BE2C (cell line): ENCODE results near the gene THSD7A. TPM values are rescaled to one million over a fixed set of nuclear protein-coding genes. Genes with fewer than 3 reads are reported as not detected.
A peak's percentile ranks its signal among the peaks of the same experiment; 100 is the strongest.

ENCODE experiments used
- DNase-seq: peaks from one replicate; pipeline ENCODE4 v3.0.0-alpha.2; 2020
- H3K27me3 ChIP-seq: fragments of 250-450 bp; sonication (Bioruptor Pico); 2 replicates; pipeline ENCODE4 v1.5.1; 2020; ENCODE audit warnings: mild to moderate bottlenecking
- H3K36me3 ChIP-seq: fragments of 250-450 bp; sonication (Bioruptor Pico); 2 replicates; pipeline ENCODE4 v1.5.1; 2020; ENCODE audit warnings: mild to moderate bottlenecking
- H3K4me1 ChIP-seq: fragments of 250-450 bp; sonication (Bioruptor Pico); 2 replicates; pipeline ENCODE4 v1.5.1; 2020
- H3K4me3 ChIP-seq: 2 replicates; pipeline ENCODE4 v1.5.1; 2011; ENCODE audit warnings: low read depth, low read length
- H3K9me3 ChIP-seq: fragments of 250-450 bp; sonication (Bioruptor Pico); 2 replicates; pipeline ENCODE4 v1.5.1; 2020
- polyA plus RNA-seq: library from polyadenylated mRNA; unstranded; fragments of >200 nt; gene quantifications from one replicate; pipeline ENCODE4 v1.2.1, GENCODE V29; 2012; ENCODE audit warnings: low read depth, missing spikeins; ENCODE audit not compliant: insufficient read length, insufficient read depth
- TF ChIP-seq, protein P1 (sequence below): IDR thresholded peaks from 2 replicates; pipeline ENCODE4 v1.5.1; 2012; ENCODE audit warnings: mild to moderate bottlenecking, low read depth, low read length

Gene THSD7A, protein sequence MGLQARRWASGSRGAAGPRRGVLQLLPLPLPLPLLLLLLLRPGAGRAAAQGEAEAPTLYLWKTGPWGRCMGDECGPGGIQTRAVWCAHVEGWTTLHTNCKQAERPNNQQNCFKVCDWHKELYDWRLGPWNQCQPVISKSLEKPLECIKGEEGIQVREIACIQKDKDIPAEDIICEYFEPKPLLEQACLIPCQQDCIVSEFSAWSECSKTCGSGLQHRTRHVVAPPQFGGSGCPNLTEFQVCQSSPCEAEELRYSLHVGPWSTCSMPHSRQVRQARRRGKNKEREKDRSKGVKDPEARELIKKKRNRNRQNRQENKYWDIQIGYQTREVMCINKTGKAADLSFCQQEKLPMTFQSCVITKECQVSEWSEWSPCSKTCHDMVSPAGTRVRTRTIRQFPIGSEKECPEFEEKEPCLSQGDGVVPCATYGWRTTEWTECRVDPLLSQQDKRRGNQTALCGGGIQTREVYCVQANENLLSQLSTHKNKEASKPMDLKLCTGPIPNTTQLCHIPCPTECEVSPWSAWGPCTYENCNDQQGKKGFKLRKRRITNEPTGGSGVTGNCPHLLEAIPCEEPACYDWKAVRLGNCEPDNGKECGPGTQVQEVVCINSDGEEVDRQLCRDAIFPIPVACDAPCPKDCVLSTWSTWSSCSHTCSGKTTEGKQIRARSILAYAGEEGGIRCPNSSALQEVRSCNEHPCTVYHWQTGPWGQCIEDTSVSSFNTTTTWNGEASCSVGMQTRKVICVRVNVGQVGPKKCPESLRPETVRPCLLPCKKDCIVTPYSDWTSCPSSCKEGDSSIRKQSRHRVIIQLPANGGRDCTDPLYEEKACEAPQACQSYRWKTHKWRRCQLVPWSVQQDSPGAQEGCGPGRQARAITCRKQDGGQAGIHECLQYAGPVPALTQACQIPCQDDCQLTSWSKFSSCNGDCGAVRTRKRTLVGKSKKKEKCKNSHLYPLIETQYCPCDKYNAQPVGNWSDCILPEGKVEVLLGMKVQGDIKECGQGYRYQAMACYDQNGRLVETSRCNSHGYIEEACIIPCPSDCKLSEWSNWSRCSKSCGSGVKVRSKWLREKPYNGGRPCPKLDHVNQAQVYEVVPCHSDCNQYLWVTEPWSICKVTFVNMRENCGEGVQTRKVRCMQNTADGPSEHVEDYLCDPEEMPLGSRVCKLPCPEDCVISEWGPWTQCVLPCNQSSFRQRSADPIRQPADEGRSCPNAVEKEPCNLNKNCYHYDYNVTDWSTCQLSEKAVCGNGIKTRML (N-terminal part only)
- 18.2 TPM for polyA plus RNA-seq

DNA sequence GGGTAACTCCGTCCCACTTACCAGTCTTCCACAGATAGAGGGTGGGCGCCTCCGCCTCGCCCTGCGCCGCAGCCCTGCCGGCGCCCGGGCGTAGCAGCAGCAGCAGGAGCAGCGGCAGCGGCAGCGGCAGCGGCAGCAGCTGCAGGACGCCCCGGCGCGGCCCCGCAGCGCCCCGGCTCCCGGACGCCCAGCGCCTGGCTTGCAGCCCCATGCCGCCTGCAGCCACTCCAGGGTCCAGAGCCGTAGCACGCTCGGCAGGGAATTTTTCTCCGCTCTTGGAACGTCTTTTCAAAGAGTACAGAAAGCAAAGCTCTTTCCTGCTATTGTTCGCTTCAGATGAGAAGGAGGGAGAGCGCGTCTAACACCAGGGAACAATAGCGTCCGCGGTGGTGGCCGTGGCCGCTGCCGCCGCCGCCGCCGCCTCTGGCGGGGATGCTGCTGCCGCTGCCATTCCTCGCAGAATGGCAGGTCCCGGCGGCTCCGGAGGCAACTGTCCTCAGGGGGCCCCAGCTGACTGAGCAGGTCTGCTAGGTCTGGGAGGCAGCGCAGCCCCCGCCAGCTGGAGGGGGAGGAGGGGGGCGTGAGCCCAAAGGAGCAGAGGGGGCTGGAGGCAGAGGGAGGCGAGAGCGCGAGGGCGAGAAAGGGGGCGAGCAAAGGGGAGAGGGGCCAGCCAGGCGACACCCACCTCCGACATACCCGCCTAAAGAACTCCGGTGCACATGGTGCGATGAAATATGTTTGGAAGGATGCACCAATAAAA is at the start of gene THSD7A:
THSD7A (minus strand) TSS at position 463 of the 760 bp plus-strand sequence; CDS start at position 211, 252 bp downstream.
- H3K36me3 ChIP-seq = no peaks in the 10 kb centered on the region; the same call in 1 of the 2 replicates
- peak within 1 kb of the TSS; percentile 88 for H3K4me3 ChIP-seq
- TF ChIP-seq, protein P1, sequence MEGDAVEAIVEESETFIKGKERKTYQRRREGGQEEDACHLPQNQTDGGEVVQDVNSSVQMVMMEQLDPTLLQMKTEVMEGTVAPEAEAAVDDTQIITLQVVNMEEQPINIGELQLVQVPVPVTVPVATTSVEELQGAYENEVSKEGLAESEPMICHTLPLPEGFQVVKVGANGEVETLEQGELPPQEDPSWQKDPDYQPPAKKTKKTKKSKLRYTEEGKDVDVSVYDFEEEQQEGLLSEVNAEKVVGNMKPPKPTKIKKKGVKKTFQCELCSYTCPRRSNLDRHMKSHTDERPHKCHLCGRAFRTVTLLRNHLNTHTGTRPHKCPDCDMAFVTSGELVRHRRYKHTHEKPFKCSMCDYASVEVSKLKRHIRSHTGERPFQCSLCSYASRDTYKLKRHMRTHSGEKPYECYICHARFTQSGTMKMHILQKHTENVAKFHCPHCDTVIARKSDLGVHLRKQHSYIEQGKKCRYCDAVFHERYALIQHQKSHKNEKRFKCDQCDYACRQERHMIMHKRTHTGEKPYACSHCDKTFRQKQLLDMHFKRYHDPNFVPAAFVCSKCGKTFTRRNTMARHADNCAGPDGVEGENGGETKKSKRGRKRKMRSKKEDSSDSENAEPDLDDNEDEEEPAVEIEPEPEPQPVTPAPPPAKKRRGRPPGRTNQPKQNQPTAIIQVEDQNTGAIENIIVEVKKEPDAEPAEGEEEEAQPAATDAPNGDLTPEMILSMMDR = no peak
- H3K9me3 ChIP-seq = no peaks in the 10 kb centered on the region
- DNase-seq = peak; percentile 90
- H3K4me1 ChIP-seq = peaks cover 14% of the 10 kb centered on the region
- H3K27me3 ChIP-seq = no peaks in the 10 kb centered on the region

DNA sequence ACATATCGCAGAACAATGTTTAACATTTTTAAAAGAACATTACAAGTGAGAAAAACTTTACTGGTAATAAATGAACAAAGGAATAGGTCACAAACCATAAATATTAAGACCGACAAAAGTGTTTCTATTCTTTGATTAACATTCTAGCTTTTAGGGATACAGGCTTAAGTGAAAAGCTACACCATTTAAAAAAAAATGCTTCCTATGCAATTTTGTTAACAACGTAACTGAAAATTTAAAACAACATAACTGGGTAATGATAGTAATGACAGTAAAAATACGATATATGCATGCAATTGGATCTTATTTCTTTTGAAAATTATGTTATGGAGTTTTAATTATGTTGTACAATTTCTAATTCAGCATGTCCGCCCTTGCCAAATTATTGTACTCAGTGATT is 49.7 kb upstream of the THSD7A start:
- TF ChIP-seq, protein P1 = no peak
- Histone ChIP-seq H3K27me3 (no peaks in the 10 kb centered on the region), H3K4me1 (no peaks in the 10 kb centered on the region), H3K9me3 (no peaks in the 10 kb centered on the region), H3K4me3 (no peak overlapping the region), H3K36me3 (no peaks in the 10 kb centered on the region)
- DNase-seq = no peak

DNA sequence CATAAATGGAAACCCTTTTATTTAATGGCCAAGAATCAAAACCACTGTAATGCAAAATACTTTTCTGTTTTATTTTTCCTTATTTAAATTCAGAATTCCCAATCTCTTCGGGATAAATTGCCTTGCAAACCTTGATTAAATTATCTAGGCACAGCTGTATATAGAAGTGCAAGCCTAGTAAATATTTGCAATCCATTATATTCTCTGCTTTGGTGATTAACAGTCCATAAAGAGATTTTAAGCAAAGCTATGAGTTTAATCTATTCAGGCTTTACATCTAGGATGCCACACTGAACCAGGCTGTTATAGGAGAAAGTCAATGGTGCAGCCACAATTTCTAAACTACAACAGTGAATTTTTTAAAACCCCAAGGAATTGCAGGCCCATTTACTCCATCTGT is 43.6 kb upstream of the THSD7A start:
- Histone ChIP-seq H3K27me3 (no peaks in the 10 kb centered on the region), H3K36me3 (no peaks in the 10 kb centered on the region), H3K9me3 (no peaks in the 10 kb centered on the region), H3K4me1 (peaks cover 3% of the 10 kb centered on the region; the same call in 1 of the 2 replicates), H3K4me3 (no peak overlapping the region)
- DNase-seq = no peak
- TF ChIP-seq, protein P1 = no peak

DNA sequence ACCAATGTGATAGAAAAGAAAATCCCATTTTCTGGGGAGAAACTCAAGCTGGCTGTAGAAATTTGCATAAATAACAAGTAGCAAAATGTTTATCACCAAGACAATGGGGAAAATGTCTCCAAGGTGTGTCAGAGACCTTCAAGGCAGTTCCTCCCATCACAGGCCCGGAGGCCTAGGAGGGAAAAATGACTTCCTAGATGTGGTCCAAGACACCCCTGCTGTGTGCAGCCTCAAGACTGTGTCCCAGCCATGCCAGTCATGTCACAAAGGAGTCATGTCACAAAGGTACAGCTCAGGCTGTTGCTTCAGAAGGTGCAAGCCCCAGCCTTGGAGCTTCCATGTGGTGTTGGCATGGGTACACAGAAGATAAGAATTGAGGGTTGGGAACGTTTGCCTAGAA is 33.7 kb upstream of the THSD7A start:
- TF ChIP-seq, protein P1 = no peak
- no peak for DNase-seq
- no peaks in the 10 kb centered on the region for H3K4me1 ChIP-seq
- peaks cover 4% of the 10 kb centered on the region; the same call in 1 of the 2 replicates for H3K9me3 ChIP-seq
- H3K36me3 ChIP-seq = no peaks in the 10 kb centered on the region
- no peak overlapping the region for H3K4me3 ChIP-seq
- no peaks in the 10 kb centered on the region for H3K27me3 ChIP-seq

DNA sequence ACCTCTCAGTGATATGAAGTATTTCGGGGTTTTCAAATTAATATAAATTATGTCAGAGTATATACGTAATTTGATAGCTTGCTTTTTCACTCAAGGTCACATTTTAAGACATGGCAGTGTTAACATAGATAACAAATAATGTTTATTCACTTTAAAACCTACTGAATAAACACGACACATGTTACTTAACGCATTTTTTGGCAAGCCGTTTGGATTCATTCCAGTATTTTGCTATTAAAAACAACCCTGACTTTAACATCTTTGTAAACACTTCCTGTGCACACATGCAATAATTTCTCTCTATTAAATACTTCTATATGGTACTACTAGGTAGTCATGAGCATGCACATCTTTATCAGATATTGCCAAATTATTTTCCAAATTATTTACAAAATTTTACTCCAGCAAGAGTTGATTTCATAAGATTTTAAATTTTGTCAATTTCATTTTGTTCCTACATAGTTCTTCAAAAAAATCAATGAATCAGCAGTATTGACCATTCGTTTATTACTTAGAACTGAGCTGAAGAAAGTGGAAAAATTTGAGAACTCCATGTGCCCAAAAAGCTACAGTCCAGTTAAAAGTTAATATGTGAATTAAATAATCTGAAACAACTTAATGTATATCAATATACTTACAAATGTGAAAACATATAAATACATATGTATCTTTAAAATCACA is 26.8 kb upstream of the THSD7A start:
- TF ChIP-seq, protein P1 = no peak
- Histone ChIP-seq H3K4me3 (no peak overlapping the region), H3K9me3 (no peaks in the 10 kb centered on the region), H3K4me1 (no peaks in the 10 kb centered on the region), H3K36me3 (no peaks in the 10 kb centered on the region), H3K27me3 (no peaks in the 10 kb centered on the region)
- DNase-seq = no peak
